K562 (cell line): ENCODE data around the gene ATG12. TPM values are rescaled to one million over a fixed set of nuclear protein-coding genes. Genes with fewer than 3 reads are reported as not detected.

Experiments used
- ATAC-seq: fragments of 200-7000 bp; cut with Tn5 transposase; 3 replicates; pipeline ENCODE4 v1.9.1; 2020; ENCODE audit warnings: moderate library complexity
- BruUV-seq: library from RNA; stranded (reverse); fragments of 400-500 nt; replicated peaks from 2 replicates; lab custom pipeline; 2021; lab: Mats Ljungman, UMichigan
- CTCF ChIA-PET: fragments of 300-600 bp; formaldehyde crosslinking; extraction: SDS; loops from one replicate; lab custom pipeline; 2021; ENCODE audit warnings: low intra/inter-chr PET ratio; lab: Yijun Ruan, JAX
- POLR2A ChIA-PET: fragments of 300-600, 350-650 bp; sonication (Branson Sonifier 250); formaldehyde crosslinking; extraction: SDS; loops from one replicate; lab custom pipeline; 2021; ENCODE audit warnings: antibody characterized with exemption, inconsistent platforms; lab: Yijun Ruan, JAX
- DNase-seq, 4 experiments: peaks; one replicate each; pipeline versions ENCODE4 v3.0.0 to v3.0.0-alpha.2; 2011 to 2018; ENCODE audit warnings: low spot score in 3 of 4, mixed read lengths in 3 of 4; ENCODE audit errors: extremely low read depth in 1 of 4
- FAIRE-seq: peaks from 2 replicates; lab custom pipeline; 2011; peaks lifted over from hg19 to GRCh38; lab: Jason Lieb, UNC
- H2AFZ ChIP-seq: 2 replicates; pipeline ENCODE4 v1.6.0; 2011; ENCODE audit warnings: low read depth, low read length, control low read depth, inconsistent platforms
- H3K27ac ChIP-seq: fragments of 200-600 bp; 3 replicates; pipeline ENCODE4 v1.8.0; 2011; ENCODE audit warnings: low read depth, mild to moderate bottlenecking, control low read depth, inconsistent platforms, low read length, moderate library complexity, mixed read lengths; ENCODE audit errors: extremely low read depth
- H3K27me3 ChIP-seq, 2 experiments: fragments of 300-600 bp in 1 of 2; 2 replicates in 1 of 2; 3 replicates in 1 of 2; pipeline versions ENCODE4 v1.6.0 to v1.8.0; 2011; ENCODE audit warnings: inconsistent platforms in 2 of 2, low read length in 2 of 2, mild to moderate bottlenecking in 1 of 2, mixed read lengths in 1 of 2, moderate library complexity in 1 of 2; ENCODE audit not compliant: control insufficient read depth in 2 of 2, insufficient read depth in 2 of 2
- H3K36me3 ChIP-seq: fragments of 300-600 bp; 3 replicates; pipeline ENCODE4 v1.8.0; 2011; ENCODE audit warnings: mild to moderate bottlenecking, low read length, inconsistent platforms; ENCODE audit not compliant: control insufficient read depth, insufficient read depth
- H3K4me1 ChIP-seq, 2 experiments: fragments of 200-600 bp in 1 of 2; replicated peaks in 1 of 2; 2 replicates in 1 of 2; 3 replicates in 1 of 2; pipeline versions ENCODE4 v1.5.1 to v1.8.0; 2011; ENCODE audit warnings: inconsistent platforms in 2 of 2, low read length in 2 of 2, mild to moderate bottlenecking in 1 of 2, mixed read lengths in 1 of 2, moderate library complexity in 1 of 2; ENCODE audit not compliant: control insufficient read depth in 2 of 2, insufficient read depth in 2 of 2
- H3K4me2 ChIP-seq: 2 replicates; pipeline ENCODE4 v1.6.1; 2011; ENCODE audit warnings: low read length, control low read depth, inconsistent platforms, mixed read lengths; ENCODE audit not compliant: insufficient read depth
- H3K4me3 ChIP-seq: fragments of 200-600 bp; sonication (generic), shearing (Covaris generic); 2 replicates; pipeline ENCODE4 v1.5.1; 2016; ENCODE audit warnings: control low read depth, inconsistent platforms
- H3K79me2 ChIP-seq: fragments of 200-600 bp; 3 replicates; pipeline ENCODE4 v1.8.0; 2011; ENCODE audit warnings: low read length, inconsistent platforms; ENCODE audit not compliant: control insufficient read depth, insufficient read depth
- H3K9ac ChIP-seq, 2 experiments: 2 replicates each; pipeline versions ENCODE4 v1.6.0 to v1.6.1; 2011; ENCODE audit warnings: low read depth in 2 of 2, low read length in 2 of 2, control low read depth in 1 of 2, inconsistent platforms in 1 of 2, mild to moderate bottlenecking in 1 of 2, mixed read lengths in 1 of 2; ENCODE audit not compliant: insufficient read depth in 1 of 2
- H3K9me1 ChIP-seq: one replicate; pipeline ENCODE4 v1.6.0; 2011; ENCODE audit warnings: inconsistent platforms, mild to moderate bottlenecking, low read length, moderate library complexity; ENCODE audit not compliant: control insufficient read depth, insufficient read depth
- H3K9me3 ChIP-seq: replicated peaks from 2 replicates; pipeline ENCODE4 v1.5.1; 2011; ENCODE audit warnings: low read depth, low read length, inconsistent platforms; ENCODE audit not compliant: control insufficient read depth, insufficient read depth
- H4K20me1 ChIP-seq: replicated peaks from 2 replicates; pipeline ENCODE4 v1.6.1; 2011; ENCODE audit warnings: low read length, inconsistent platforms, mixed read lengths; ENCODE audit not compliant: control insufficient read depth, insufficient read depth
- CXXC5 ChIP-seq: fragments of 250-450 bp; sonication (Bioruptor Pico); IDR thresholded peaks from 2 replicates; pipeline ENCODE4 v1.8.0; 2022; ENCODE audit warnings: inconsistent platforms, mild to moderate bottlenecking, moderate library complexity
- ELF2 ChIP-seq: fragments of 250-450 bp; sonication (Bioruptor Pico); IDR thresholded peaks from 2 replicates; pipeline ENCODE4 v1.5.0; 2021; ENCODE audit warnings: mild to moderate bottlenecking
- ETS2 ChIP-seq: IDR thresholded peaks from 2 replicates; pipeline ENCODE4 v1.6.1; 2016; ENCODE audit warnings: borderline replicate concordance, missing genetic modification characterization, mild to moderate bottlenecking, moderate library complexity, missing compliant biosample characterization; ENCODE audit not compliant: poor library complexity, severe bottlenecking
- FOSL1 ChIP-seq: fragments of 200-800 bp; sonication (Bioruptor generic); conservative IDR thresholded peaks from 2 replicates; pipeline ENCODE4 v1.6.1; 2016; ENCODE audit warnings: missing genetic modification characterization, missing compliant biosample characterization
- MYNN ChIP-seq, 2 experiments: sonication (generic); formaldehyde crosslinking in 1 of 2; IDR thresholded peaks; 2 replicates each; pipeline versions ENCODE4 v1.5.0 to v1.6.1; 2016 to 2020; ENCODE audit warnings: antibody characterized with exemption in 1 of 2, missing genetic modification reagents in 1 of 2
- PML ChIP-seq: IDR thresholded peaks from 2 replicates; pipeline ENCODE4 v1.6.1; 2012; ENCODE audit warnings: low read length, inconsistent platforms
- POLR3A ChIP-seq: IDR thresholded peaks from 2 replicates; pipeline ENCODE4 v1.6.1; 2011; ENCODE audit warnings: borderline replicate concordance, mild to moderate bottlenecking, moderate library complexity; ENCODE audit not compliant: insufficient read length, insufficient read depth; ENCODE audit errors: extremely low read depth
- SREBF2 ChIP-seq: sonication (generic); formaldehyde crosslinking; IDR thresholded peaks from 2 replicates; pipeline ENCODE4 v1.4.0; 2020; ENCODE audit warnings: mild to moderate bottlenecking, missing genetic modification reagents
- TFAP4 ChIP-seq: sonication (generic); formaldehyde crosslinking; IDR thresholded peaks from 2 replicates; pipeline ENCODE4 v1.8.0; 2022; ENCODE audit warnings: missing genetic modification reagents, mild to moderate bottlenecking, moderate library complexity, borderline replicate concordance
- XRCC5 ChIP-seq: fragments of 200-400 bp; formaldehyde crosslinking; IDR thresholded peaks from 2 replicates; pipeline ENCODE4 v1.6.1; 2017; ENCODE audit warnings: low read depth, mild to moderate bottlenecking, low read length
- ZBTB34 ChIP-seq: fragments of 250-450 bp; sonication (Bioruptor Pico); IDR thresholded peaks from 2 replicates; pipeline ENCODE4 v1.8.0; 2021; ENCODE audit warnings: mild to moderate bottlenecking, moderate library complexity
- ZNF12 ChIP-seq: sonication (generic); formaldehyde crosslinking; IDR thresholded peaks from 2 replicates; pipeline ENCODE4 v1.4.0; 2020; ENCODE audit warnings: mild to moderate bottlenecking, missing genetic modification reagents
- WGBS: fragments of 100-300 bp; shearing (Covaris generic); methylation state at CpG from one replicate; pipeline ENCODE4 v1.1.6; 2016; ENCODE audit warnings: low coverage, mixed read lengths; ENCODE audit not compliant: insufficient coverage; ENCODE audit errors: missing lambda C conversion rate; 5-methylcytosine and 5-hydroxymethylcytosine counted together
- in situ Hi-C: fragments of 300-500 bp; cut with MboI; formaldehyde crosslinking; loops from 4 replicates; pipeline ENCODE4 v1.15.0; 2018; ENCODE audit warnings: inconsistent platforms, mixed read lengths
- intact Hi-C: fragments of 100-400 bp; cut with micrococcal nuclease; formaldehyde crosslinking; loops from 2 replicates; pipeline ENCODE4 v1.14.2; 2022
- polyA plus RNA-seq, 8 experiments: library from polyadenylated mRNA; depleted of rRNA in 4 of 8; stranded (reverse) in 5 of 8; unstranded in 3 of 8; fragments of >200 nt; fragmentation: Nextera tagmentation in 2 of 8; fragmentation: Illumina TruSeq in 1 of 8; extraction: Ambion mirVana in 2 of 8; extraction: Trizol in 1 of 8; gene quantifications; 2 replicates each; pipeline versions ENCODE4 v1.2.1 to v1.2.3, GENCODE V29; 2011 to 2014; ENCODE audit warnings: inconsistent platforms in 1 of 8, missing spikeins in 1 of 8
- total RNA-seq, 7 experiments: library from RNA; depleted of rRNA in 6 of 7; stranded (reverse); fragments of >200 nt in 6 of 7; fragmentation: Illumina TruSeq in 2 of 7; extraction: Trizol in 2 of 7; gene quantifications; 2 replicates each; pipeline versions ENCODE4 v1.2.1 to v1.2.3, GENCODE V29; 2011 to 2021; ENCODE audit warnings: low replicate concordance in 1 of 7

The ATG12 gene
- total and polyA plus RNA-seq, 9 of the 15 experiments (the other 6 are each of a cell fraction or from before 2014, with no cell fraction given), result 21.6 to 132 (median 61.3) TPM

- WGBS, result 0% methylated on average over 2 of the region's 2 CpGs
- no peaks in the 10 kb centered on the region for H3K9me1 ChIP-seq
- H3K9me3 ChIP-seq, result no peaks in the 10 kb centered on the region
- H4K20me1 ChIP-seq, result no peaks in the 10 kb centered on the region
- no peaks in the 10 kb centered on the region for H3K79me2 ChIP-seq
- no peak overlapping the region for H2AFZ ChIP-seq
- POLR2A ChIA-PET, result interaction anchor here (1.7 kb wide), 1 partner anchor 10 kb away, joined by 4 read pairs; no protein-coding TSS in a partner anchor
- H3K4me2 ChIP-seq, result no peak overlapping the region
- H3K4me1 ChIP-seq, result no peaks in the 10 kb centered on the region
- H3K36me3 ChIP-seq, result no peaks in the 10 kb centered on the region
- in situ Hi-C loops (no loop called here), intact Hi-C loops (no loop called here)
- CTCF ChIA-PET, result no interaction called here
- no peak overlapping the region for H3K27ac ChIP-seq
- H3K9ac ChIP-seq, result no peak overlapping the region
- no peak for ATAC-seq
- no TSS peak for BruUV-seq
- DNase-seq, result no peak
- H3K4me3 ChIP-seq, result no peak overlapping the region
- peaks cover 0 to 5% of the 10 kb centered on the region in 2 experiments; a peak in 2 of 5 replicates for H3K27me3 ChIP-seq
- no peak for FAIRE-seq
- TF ChIP-seq ZBTB34 (CRISPR knock-in tag) (no peak), XRCC5 (no peak), FOSL1 (tag) (no peak), MYNN (IDR thresholded peaks at IDR 0.05) (no peak), MYNN (CRISPR knock-in tag; IDR thresholded peaks at IDR 0.05) (no peak), TFAP4 (CRISPR knock-in tag) (no peak), ZNF12 (CRISPR knock-in tag) (no peak), ETS2 (tag) (no peak), ELF2 (CRISPR knock-in tag) (no peak), CXXC5 (CRISPR knock-in tag) (no peak), SREBF2 (no peak), PML (no peak), POLR3A (no peak)
These were observed 41.3 kb downstream of the ATG12 start for GRCh38 chr5:115800108-115800507.
